ENCODE measurements around the gene LRRC38.

GRCh38 chr1:13451399-13451965, 62.3 kb downstream of the LRRC38 start:
- TF ChIP-seq CTCF (IDR thresholded peaks at IDR 0.05; ENCODE audit: insufficient read depth, low read depth, low read length) (no peak), EZH2 (IDR thresholded peaks at IDR 0.05; ENCODE audit: insufficient read depth, low read length) (no peak)
